LNCAP (cell line): ENCODE results near the gene PFKFB1.

Experiments used
- CTCF ChIP-seq: fragments of 450-650 bp; IDR thresholded peaks from 2 replicates; pipeline ENCODE4 v1.5.1; 2017; ENCODE audit warnings: mild to moderate bottlenecking

PFKFB1 gene

GRCh38 chrX:55028040-55028439 is 34.1 kb upstream of the PFKFB1 start:
- TF ChIP-seq CTCF = no peak

- TF ChIP-seq CTCF = no peak
Observed at GRCh38 chrX:55026840-55027239, 32.9 kb upstream of the PFKFB1 start.

GRCh38 chrX:55026143-55026542 is 32.2 kb upstream of the PFKFB1 start:
- TF ChIP-seq CTCF = no peak

GRCh38 chrX:55014897-55015299 is 20.9 kb upstream of the PFKFB1 start:
- TF ChIP-seq CTCF = no peak

GRCh38 chrX:55011294-55011693 is 17.3 kb upstream of the PFKFB1 start:
- TF ChIP-seq CTCF = peak; percentile 37; the same call in 1 of the 2 replicates

GRCh38 chrX:55008571-55009358 is 14.8 kb upstream of the PFKFB1 start:
- no peak for TF ChIP-seq CTCF

GRCh38 chrX:55007656-55008055 is 13.7 kb upstream of the PFKFB1 start:
- TF ChIP-seq CTCF = no peak
